Activated CD8-positive, alpha-beta T cell treated with anti-CD3 and anti-CD28 coated beads for 36 hours (primary cell): ENCODE data around the gene TBC1D22A. TPM values are rescaled to one million over a fixed set of nuclear protein-coding genes. Genes with fewer than 3 reads are reported as not detected.

Source experiments
- ATAC-seq: fragments of 200-7000 bp; cut with Tn5 transposase; one replicate; pipeline ENCODE4 v1.10.0; 2021; ENCODE audit warnings: mild to moderate bottlenecking, moderate library complexity
- CTCF ChIA-PET: fragments of 350-600 bp; sonication (Branson Sonifier 250); formaldehyde crosslinking; loops from one replicate; lab custom pipeline; 2021; ENCODE audit warnings: antibody characterized with exemption; lab: Charles Lee
- POLR2A ChIA-PET: fragments of 350-600 bp; sonication (Branson Sonifier 250); formaldehyde crosslinking; loops from one replicate; lab custom pipeline; 2021; ENCODE audit warnings: antibody characterized with exemption; lab: Charles Lee
- DNase-seq: peaks from one replicate; pipeline ENCODE4 v3.0.0-alpha.2; 2020
- H3K27ac Mint-ChIP-seq: one replicate; pipeline ENCODE4 v1.8.0; 2021; ENCODE audit warnings: mild to moderate bottlenecking, mixed read lengths
- H3K27me3 Mint-ChIP-seq: one replicate; pipeline ENCODE4 v1.8.0; 2021; ENCODE audit warnings: mixed read lengths
- H3K36me3 Mint-ChIP-seq: one replicate; pipeline ENCODE4 v1.8.0; 2021; ENCODE audit warnings: low read depth, mixed read lengths
- H3K4me1 Mint-ChIP-seq: one replicate; pipeline ENCODE4 v1.8.0; 2021; ENCODE audit warnings: low read depth, mixed read lengths
- H3K4me3 Mint-ChIP-seq: one replicate; pipeline ENCODE4 v1.8.0; 2021; ENCODE audit warnings: mild to moderate bottlenecking, moderate library complexity, mixed read lengths
- H3K9me3 Mint-ChIP-seq: one replicate; pipeline ENCODE4 v1.8.0; 2021; ENCODE audit warnings: mixed read lengths
- intact Hi-C: fragments of 100-400 bp; cut with micrococcal nuclease; formaldehyde crosslinking; loops from one replicate; pipeline ENCODE4 v1.10.0; 2022
- total RNA-seq, 2 experiments: library from RNA; stranded (reverse); gene quantifications; one replicate each; pipeline ENCODE4 v1.2.3, GENCODE V29; 2021
- TF ChIP-seq, protein P1 (sequence below): fragments of 200-600 bp; IDR thresholded peaks from one replicate; pipeline ENCODE4 v1.8.0; 2022; ENCODE audit warnings: antibody characterized with exemption, mild to moderate bottlenecking

Gene TBC1D22A
- total RNA-seq, 2 experiments from 2014 or later = 41.0 to 42.8 TPM

DNA sequence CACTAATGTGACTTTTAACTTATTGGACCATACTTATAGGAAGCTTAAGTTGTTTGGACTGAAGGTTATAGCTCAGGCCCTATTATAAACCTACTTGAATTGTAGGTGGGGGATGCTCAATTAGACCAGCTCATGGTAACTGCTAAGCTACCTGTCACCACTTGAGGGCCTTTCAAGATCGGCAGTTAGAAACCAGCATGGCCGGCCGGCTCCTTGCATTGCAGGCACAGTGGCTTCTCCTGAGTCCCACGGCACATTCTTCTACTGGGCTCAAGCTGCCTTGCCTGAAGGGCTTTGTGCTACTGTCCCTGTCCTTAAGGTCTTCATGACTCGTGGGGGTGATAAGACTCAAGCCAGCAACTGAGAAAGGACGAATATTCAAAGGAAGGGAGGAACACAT, 70.8 kb downstream of the TBC1D22A start:
- ChIA-PET POLR2A (no interaction called here), CTCF (interaction anchor here (1.2 kb wide), 2 partner anchors 13 to 35 kb away, joined by 3 to 4 read pairs; no protein-coding TSS in a partner anchor)
- Mint-ChIP-seq H3K27ac (no peak overlapping the region), H3K27me3 (no peaks in the 10 kb centered on the region), H3K4me1 (peaks cover 2% of the 10 kb centered on the region), H3K4me3 (no peak overlapping the region), H3K36me3 (peaks cover 53% of the 10 kb centered on the region), H3K9me3 (peaks cover 19% of the 10 kb centered on the region)
- TF ChIP-seq, protein P1, sequence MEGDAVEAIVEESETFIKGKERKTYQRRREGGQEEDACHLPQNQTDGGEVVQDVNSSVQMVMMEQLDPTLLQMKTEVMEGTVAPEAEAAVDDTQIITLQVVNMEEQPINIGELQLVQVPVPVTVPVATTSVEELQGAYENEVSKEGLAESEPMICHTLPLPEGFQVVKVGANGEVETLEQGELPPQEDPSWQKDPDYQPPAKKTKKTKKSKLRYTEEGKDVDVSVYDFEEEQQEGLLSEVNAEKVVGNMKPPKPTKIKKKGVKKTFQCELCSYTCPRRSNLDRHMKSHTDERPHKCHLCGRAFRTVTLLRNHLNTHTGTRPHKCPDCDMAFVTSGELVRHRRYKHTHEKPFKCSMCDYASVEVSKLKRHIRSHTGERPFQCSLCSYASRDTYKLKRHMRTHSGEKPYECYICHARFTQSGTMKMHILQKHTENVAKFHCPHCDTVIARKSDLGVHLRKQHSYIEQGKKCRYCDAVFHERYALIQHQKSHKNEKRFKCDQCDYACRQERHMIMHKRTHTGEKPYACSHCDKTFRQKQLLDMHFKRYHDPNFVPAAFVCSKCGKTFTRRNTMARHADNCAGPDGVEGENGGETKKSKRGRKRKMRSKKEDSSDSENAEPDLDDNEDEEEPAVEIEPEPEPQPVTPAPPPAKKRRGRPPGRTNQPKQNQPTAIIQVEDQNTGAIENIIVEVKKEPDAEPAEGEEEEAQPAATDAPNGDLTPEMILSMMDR = no peak
- intact Hi-C loops = no loop called here
- no peak for DNase-seq
- ATAC-seq = no peak

DNA sequence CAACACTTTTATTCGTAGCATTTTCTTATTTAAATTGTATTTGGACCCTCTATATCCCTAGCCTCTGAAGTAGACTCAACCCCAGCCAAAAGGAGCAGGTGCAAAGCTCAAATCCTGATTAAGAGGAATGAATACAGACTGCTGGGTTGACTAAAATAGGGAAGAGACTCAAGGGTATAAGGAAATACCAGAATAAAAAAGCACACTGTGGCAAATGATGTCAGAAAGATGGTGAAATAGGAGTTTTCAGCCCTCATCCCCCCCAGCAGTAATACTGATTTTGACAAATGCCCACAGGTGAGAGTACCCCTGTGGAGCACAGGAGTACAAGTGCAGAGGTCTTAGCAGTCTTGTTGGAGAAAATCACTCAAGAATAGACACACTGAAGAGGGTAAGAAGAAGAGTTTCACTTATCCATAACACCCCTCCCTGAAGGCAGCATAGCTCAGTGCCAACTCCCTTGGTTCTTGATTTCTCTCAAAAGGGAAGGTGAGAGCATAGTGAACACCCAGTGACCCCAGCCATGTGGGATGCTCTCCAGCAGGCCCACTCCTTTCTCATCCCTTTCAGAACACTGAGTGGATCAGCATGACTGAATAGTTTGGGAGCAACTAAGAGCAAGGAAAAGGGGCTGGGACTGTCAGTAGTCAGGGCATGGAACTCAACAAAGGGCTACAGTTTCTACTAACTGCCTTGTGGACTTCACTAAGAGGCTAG, 71.7 kb downstream of the TBC1D22A start:
- H3K4me1 Mint-ChIP-seq = peaks cover 2% of the 10 kb centered on the region
- POLR2A ChIA-PET = no interaction called here

GRCh38 chr22:46835288-46835687, 72.8 kb downstream of the TBC1D22A start:
- Mint-ChIP-seq H3K27ac (no peak overlapping the region), H3K27me3 (no peaks in the 10 kb centered on the region), H3K4me1 (no peaks in the 10 kb centered on the region), H3K9me3 (peaks cover 19% of the 10 kb centered on the region), H3K36me3 (peaks cover 45% of the 10 kb centered on the region), H3K4me3 (no peak overlapping the region)
- ATAC-seq = no peak
- ChIA-PET CTCF (interaction anchor here (0.8 to 1.0 kb wide), 2 partner anchors 14 to 77 kb away, joined by 3 to 5 read pairs; no protein-coding TSS in a partner anchor), POLR2A (no interaction called here)
- DNase-seq = no peak
- intact Hi-C loops = no loop called here
- TF ChIP-seq, protein P1 = no peak

More for the DNA sequence above, 71.7 kb downstream of the TBC1D22A start:
- H3K27ac Mint-ChIP-seq = no peak overlapping the region
- ATAC-seq (no peak), DNase-seq (no peak)
- CTCF ChIA-PET = interaction anchor here (1.2 kb wide), 1 partner anchor 12 kb away, joined by 4 read pairs; no protein-coding TSS in a partner anchor
- TF ChIP-seq, protein P1 = no peak
- no peak overlapping the region for H3K4me3 Mint-ChIP-seq
- no peaks in the 10 kb centered on the region for H3K27me3 Mint-ChIP-seq
- peaks cover 19% of the 10 kb centered on the region for H3K9me3 Mint-ChIP-seq
- intact Hi-C loops = no loop called here
- peaks cover 51% of the 10 kb centered on the region for H3K36me3 Mint-ChIP-seq

DNA sequence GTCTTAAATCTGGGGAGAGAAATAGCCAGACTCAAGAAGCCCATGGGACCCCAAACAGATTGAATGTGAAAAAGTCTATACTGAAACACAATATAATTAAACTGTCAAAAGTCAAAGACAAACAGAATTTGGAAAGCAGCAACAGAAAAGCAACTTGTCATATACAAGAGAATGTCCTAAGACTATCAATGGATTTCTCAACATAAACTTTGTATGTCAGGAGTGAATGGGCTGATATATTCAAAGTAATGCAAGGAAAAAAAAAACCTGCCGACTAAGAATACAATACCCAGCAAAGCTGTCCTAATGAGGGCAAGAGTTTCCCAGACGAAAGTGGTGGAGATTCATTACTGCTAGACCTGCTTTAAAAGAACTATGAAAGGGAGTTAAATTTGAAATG, 73.2 kb downstream of the TBC1D22A start:
- no peak for DNase-seq
- Mint-ChIP-seq H3K4me3 (no peak overlapping the region), H3K4me1 (no peaks in the 10 kb centered on the region), H3K36me3 (peaks cover 42% of the 10 kb centered on the region), H3K27me3 (no peaks in the 10 kb centered on the region), H3K9me3 (peaks cover 19% of the 10 kb centered on the region), H3K27ac (no peak overlapping the region)
- CTCF ChIA-PET = interaction anchor here (0.8 to 1.0 kb wide), 2 partner anchors 14 to 77 kb away, joined by 3 to 5 read pairs; no protein-coding TSS in a partner anchor
- TF ChIP-seq, protein P1 = no peak
- POLR2A ChIA-PET = no interaction called here
- intact Hi-C loops = no loop called here
- no peak for ATAC-seq

- Mint-ChIP-seq H3K4me1 (peaks cover 20% of the 10 kb centered on the region), H3K27ac (no peak overlapping the region), H3K4me3 (no peak overlapping the region), H3K9me3 (peaks cover 1% of the 10 kb centered on the region), H3K27me3 (no peaks in the 10 kb centered on the region), H3K36me3 (peaks cover 5% of the 10 kb centered on the region)
- no peak for ATAC-seq
- POLR2A ChIA-PET = no interaction called here
- DNase-seq = no peak
- CTCF ChIA-PET = interaction anchor here (1.2 kb wide), 1 partner anchor 25 kb away, joined by 3 read pairs; no protein-coding TSS in a partner anchor
- TF ChIP-seq, protein P1 = no peak
- intact Hi-C loops = no loop called here
Observed at GRCh38 chr22:46841522-46841921, 79.1 kb downstream of the TBC1D22A start.
